ENCODE measurements around the gene FBXL19.

Gene FBXL19

GRCh38 chr16:30895627-30896260, 27.6 kb upstream of the FBXL19 start:
- no peak for DNase-seq

GRCh38 chr16:30896261-30896888, 27.0 kb upstream of the FBXL19 start, which contains the start of gene CTF1:
CTF1 (plus strand) TSS chr16:30896614; CDS start chr16:30896644, 30 bp downstream.
- peak; percentile 63 for DNase-seq

GRCh38 chr16:30896889-30897733, 26.3 kb upstream of the FBXL19 start:
- peak; percentile 93 for DNase-seq

- DNase-seq: no peak
Observed at GRCh38 chr16:30899794-30900193, 23.6 kb upstream of the FBXL19 start.

- DNase-seq: no peak
Observed at GRCh38 chr16:30900588-30900987, 22.8 kb upstream of the FBXL19 start.

- DNase-seq: no peak
Observed at GRCh38 chr16:30901201-30902028, 22.0 kb upstream of the FBXL19 start.

- DNase-seq: peak; percentile 71
Observed at GRCh38 chr16:30902029-30902972, 21.1 kb upstream of the FBXL19 start.

- no peak for DNase-seq
Observed at GRCh38 chr16:30903002-30903401, 20.4 kb upstream of the FBXL19 start.

GRCh38 chr16:30903596-30903995, 19.8 kb upstream of the FBXL19 start:
- DNase-seq: no peak

GRCh38 chr16:30904114-30904780, 19.1 kb upstream of the FBXL19 start:
- DNase-seq: no peak

GRCh38 chr16:30907064-30907463, 16.3 kb upstream of the FBXL19 start:
- no peak for DNase-seq

GRCh38 chr16:30910427-30911029, 12.8 kb upstream of the FBXL19 start:
- DNase-seq: no peak

- DNase-seq: no peak
Observed at GRCh38 chr16:30912794-30913412, 10.5 kb upstream of the FBXL19 start.

- no peak for DNase-seq
Observed at GRCh38 chr16:30914830-30915229, 8.5 kb upstream of the FBXL19 start.

- DNase-seq: no peak
Observed at GRCh38 chr16:30918614-30919013, 4.8 kb upstream of the FBXL19 start.

- no peak for DNase-seq
Observed at GRCh38 chr16:30920891-30921290, 2.5 kb upstream of the FBXL19 start.

GRCh38 chr16:30921459-30921747, 2.0 kb upstream of the FBXL19 start:
- no peak for DNase-seq

- DNase-seq: peak; percentile 96
Observed at GRCh38 chr16:30921748-30922419, 1.5 kb upstream of the FBXL19 start.

GRCh38 chr16:30922420-30922959, 882 bp upstream of the FBXL19 start:
- peak; percentile 100 for DNase-seq

Data from NCI-H345 (cell line).